Heart left ventricle (tissue), 16 donors: ENCODE results near the gene DAP. TPM values are rescaled to one million over a fixed set of nuclear protein-coding genes. Genes with fewer than 3 reads are reported as not detected.

Experiments used
- ATAC-seq, 4 donors: fragments of 200-7000 bp; cut with Tn5 transposase; one replicate each; pipeline ENCODE4 v1.9.1; 2020 to 2022; ENCODE audit warnings: moderate library complexity in 4 of 4, mild to moderate bottlenecking in 3 of 4, moderate number of reproducible peaks in 1 of 4
- DNase-seq, 5 donors: peaks; one replicate each; pipeline ENCODE4 v3.0.0-alpha.2; 2020
- H3K27ac ChIP-seq, 12 donors: fragments of 200-600 bp; sonication (generic) in 4 of 12; one replicate each; pipeline versions ENCODE4 v1.5.0 to v1.8.0; 2016 to 2022; ENCODE audit warnings: mild to moderate bottlenecking in 2 of 12
- H3K27me3 ChIP-seq, 9 donors: fragments of 200-600 bp; sonication (generic) in 2 of 9; one replicate each; pipeline versions ENCODE4 v1.5.1 to v1.8.0; 2016 to 2022; ENCODE audit warnings: mild to moderate bottlenecking in 3 of 9
- H3K36me3 ChIP-seq, 9 donors: fragments of 200-600 bp; sonication (generic) in 2 of 9; one replicate each; pipeline versions ENCODE4 v1.5.0 to v1.8.0; 2018 to 2022; ENCODE audit warnings: mild to moderate bottlenecking in 2 of 9
- H3K4me1 ChIP-seq, 12 donors: fragments of 200-600 bp; sonication (generic) in 4 of 12; one replicate each; pipeline versions ENCODE4 v1.5.0 to v1.8.0; 2016 to 2022; ENCODE audit warnings: mild to moderate bottlenecking in 3 of 12
- H3K4me3 ChIP-seq, 12 donors: fragments of 200-600 bp; sonication (generic) in 4 of 12; one replicate each; pipeline versions ENCODE4 v1.5.0 to v1.8.0; 2017 to 2022; ENCODE audit warnings: mild to moderate bottlenecking in 9 of 12, moderate library complexity in 4 of 12
- H3K9me3 ChIP-seq, 12 donors: fragments of 200-600 bp; sonication (generic) in 4 of 12; one replicate each; pipeline versions ENCODE4 v1.5.0 to v1.8.0; 2016 to 2022; ENCODE audit warnings: mild to moderate bottlenecking in 1 of 12
- POLR2A ChIP-seq, 2 donors: fragments of 450-650 bp; IDR thresholded peaks; one replicate each; pipeline ENCODE4 v1.6.1; 2017; ENCODE audit warnings: antibody characterized with exemption in 2 of 2, mild to moderate bottlenecking in 2 of 2, moderate library complexity in 2 of 2
- WGBS, 4 donors: extraction: QIAGEN DNeasy Blood & Tissue Kit in 2 of 4; methylation state at CpG; one replicate each; pipeline versions ENCODE4 v1.1.5 to v1.1.7; 2013 to 2018; 5-methylcytosine and 5-hydroxymethylcytosine counted together
- intact Hi-C, 10 donors: fragments of 100-400 bp; cut with DNase I; formaldehyde crosslinking; loops; one replicate each; pipeline versions ENCODE4 v1.11.1 to v1.14.2; 2022
- polyA plus RNA-seq, 2 donors: library from polyadenylated mRNA; stranded (reverse); fragments of 200-250 nt; gene quantifications; one replicate each; pipeline ENCODE4 v1.2.3, GENCODE V29; 2013
- total RNA-seq, 9 donors: library from RNA; depleted of rRNA in 2 of 9; stranded (reverse); fragments of >200 nt in 2 of 9; fragmentation: NEBNext Ultra II Directional in 3 of 9; extraction: Animal tissue kit (Norgen Biotek cat#: 25700) in 3 of 9; gene quantifications; one replicate each; pipeline versions ENCODE4 v1.1.0 to v1.2.4, GENCODE V29; 2016 to 2023
- TF ChIP-seq, protein P1 (sequence below), 12 donors: fragments of 200-600 bp; sonication (generic) in 4 of 12; IDR thresholded peaks; one replicate each; pipeline versions ENCODE4 v1.5.0 to v1.8.0; 2018 to 2022; ENCODE audit warnings: antibody characterized with exemption in 12 of 12, mild to moderate bottlenecking in 5 of 12
- donor health status: ischemic (EF 13 %, LVEDD 7.1; RV severe dilation, severe dysfunction).
- donor health status: healthy with polysubstance abuse.
- donor health status: DM: no; HTN: yes; CAD: no.
- donor health status: DM: no; HTN: no; CAD: no.
- donor health status: ischemic (EF 25% LVEDD 6.9; RV normal size, moderate dysfunction).
- donor health status: ischemic (EF 25% LVEDD 5.7; RV mildly dilated, moderate dysfunction).
- donor health status: healthy.
- donor health status: DM: yes; HTN: yes; CAD: no.
- donor health status: ischemic (EF 35%, LVEDD 5.7; RV mildly dilated, moderate dysfunction).
- donor health status: nonischemic (EF 11% LVEDD 7.7; RV severe dilation, severe dysfunction).
- donor health status: DM: yes; HTN: yes; CAD: no.
- donor health status: PGD.
- donor health status: ischemic (EF 29% LVEDD 5.4; RV normal size, mild dysfunction).
- donor health status: nonischemic (EF 23%, LVEDD 6.1; RV moderate dilation, normal function).

DAP gene
- total and polyA plus RNA-seq, 11 donors, result 13.8 to 61.6 (median 28.5) TPM

DNA sequence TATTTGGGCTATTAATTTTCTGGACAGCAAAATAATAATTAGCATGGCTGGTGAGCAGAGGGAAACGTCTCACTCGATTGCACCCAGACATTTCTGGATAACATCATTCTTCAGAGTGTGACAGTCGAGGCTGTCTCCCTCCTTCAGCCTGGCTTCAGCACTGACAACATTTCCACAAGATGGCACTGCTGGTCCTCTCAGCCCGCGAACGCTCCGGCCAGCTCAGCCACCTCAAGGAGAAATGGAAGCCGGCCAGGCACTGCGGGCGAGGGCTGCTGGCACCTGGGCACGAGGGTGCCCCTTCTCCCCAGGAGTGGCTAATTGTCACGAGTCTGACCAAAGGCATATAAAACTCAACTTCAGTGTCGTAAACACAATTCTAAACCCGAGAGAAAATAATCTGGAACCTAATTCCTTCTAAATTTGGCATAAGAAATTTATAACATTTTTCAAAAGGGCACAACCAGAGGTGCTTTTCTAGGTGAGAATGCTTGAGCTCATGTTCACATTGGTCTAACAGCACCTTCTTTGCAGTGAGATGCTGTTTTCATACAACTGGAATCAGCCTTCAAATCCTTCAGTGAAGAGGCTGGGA, 65.9 kb downstream of the DAP start:
- no peak overlapping the region for H3K27ac ChIP-seq
- no peak overlapping the region for H3K4me3 ChIP-seq

DNA sequence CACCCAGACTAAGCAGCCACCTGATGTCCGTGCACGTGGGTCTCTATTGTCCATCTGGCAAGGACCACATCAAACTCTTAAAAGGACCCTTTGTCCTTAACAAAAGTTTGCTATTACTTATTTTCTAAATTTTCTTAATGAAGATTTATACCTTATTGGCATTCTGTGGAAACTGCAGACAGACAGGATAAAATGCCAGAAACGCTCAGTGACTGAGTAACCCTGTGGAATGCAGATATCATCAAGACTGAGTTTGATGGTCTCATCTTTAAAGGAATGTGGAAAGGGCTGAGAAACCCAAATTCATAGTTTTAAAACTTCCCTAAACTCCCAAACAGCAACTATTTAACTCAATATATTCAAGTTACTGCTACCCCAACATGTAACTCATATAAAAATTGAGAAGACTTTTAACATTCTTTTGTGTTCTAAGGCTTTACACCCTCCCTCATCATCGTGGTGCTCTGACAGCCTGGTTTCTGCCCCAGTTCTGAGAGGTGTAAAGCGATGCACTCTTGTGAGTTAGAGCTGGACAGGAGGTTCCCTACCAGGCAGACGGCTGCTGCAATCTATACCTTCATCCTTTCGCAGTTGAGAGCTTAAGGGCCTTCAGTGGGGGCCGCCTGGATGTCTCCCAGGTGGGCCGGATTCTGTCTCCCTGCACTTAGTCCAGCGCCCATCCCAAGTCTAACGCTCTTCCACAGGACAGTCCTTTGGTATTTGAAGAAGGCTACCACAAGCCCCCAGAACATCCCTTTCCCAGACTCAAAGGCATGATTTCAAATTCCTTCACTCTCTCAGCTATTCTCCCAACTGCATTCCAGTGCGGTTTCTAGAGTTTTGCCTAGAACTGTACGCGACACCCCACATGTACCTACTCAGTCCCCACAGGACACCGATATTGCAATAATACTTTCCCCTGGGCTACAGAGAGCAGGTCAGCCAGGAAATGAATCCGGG, 68.9 kb downstream of the DAP start:
- peaks cover 0 to 17% (median 8%) of the 10 kb centered on the region in 12 donors for H3K4me1 ChIP-seq
- ATAC-seq (no peak), DNase-seq (no peak)
- H3K4me3 ChIP-seq, result no peak overlapping the region
- 90 to 92% (median 91%) methylated on average over 16 of the region's 16 CpGs for WGBS, 4 donors
- peaks cover 0 to 2% (median 0%) of the 10 kb centered on the region in 9 donors for H3K36me3 ChIP-seq
- TF ChIP-seq, protein P1, sequence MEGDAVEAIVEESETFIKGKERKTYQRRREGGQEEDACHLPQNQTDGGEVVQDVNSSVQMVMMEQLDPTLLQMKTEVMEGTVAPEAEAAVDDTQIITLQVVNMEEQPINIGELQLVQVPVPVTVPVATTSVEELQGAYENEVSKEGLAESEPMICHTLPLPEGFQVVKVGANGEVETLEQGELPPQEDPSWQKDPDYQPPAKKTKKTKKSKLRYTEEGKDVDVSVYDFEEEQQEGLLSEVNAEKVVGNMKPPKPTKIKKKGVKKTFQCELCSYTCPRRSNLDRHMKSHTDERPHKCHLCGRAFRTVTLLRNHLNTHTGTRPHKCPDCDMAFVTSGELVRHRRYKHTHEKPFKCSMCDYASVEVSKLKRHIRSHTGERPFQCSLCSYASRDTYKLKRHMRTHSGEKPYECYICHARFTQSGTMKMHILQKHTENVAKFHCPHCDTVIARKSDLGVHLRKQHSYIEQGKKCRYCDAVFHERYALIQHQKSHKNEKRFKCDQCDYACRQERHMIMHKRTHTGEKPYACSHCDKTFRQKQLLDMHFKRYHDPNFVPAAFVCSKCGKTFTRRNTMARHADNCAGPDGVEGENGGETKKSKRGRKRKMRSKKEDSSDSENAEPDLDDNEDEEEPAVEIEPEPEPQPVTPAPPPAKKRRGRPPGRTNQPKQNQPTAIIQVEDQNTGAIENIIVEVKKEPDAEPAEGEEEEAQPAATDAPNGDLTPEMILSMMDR (IDR thresholded peaks at IDR 0.05), result no peak
- no peak for TF ChIP-seq POLR2A (IDR thresholded peaks at IDR 0.05)
- H3K9me3 ChIP-seq, result no peaks in the 10 kb centered on the region
- no peak overlapping the region for H3K27ac ChIP-seq
- H3K27me3 ChIP-seq, result no peaks in the 10 kb centered on the region
- intact Hi-C loops, result loop anchor here in 7 of 10 donors (2.0 to 10.0 kb wide), 7 partner anchors 163 to 1333 kb away; no protein-coding TSS in a partner anchor

More for the DNA sequence above, 65.9 kb downstream of the DAP start:
- ATAC-seq (peak; percentile 81 to 92 (median 89)), DNase-seq (peak; percentile 75 to 84 (median 77))
- 7 to 15% (median 12%) methylated on average over 14 of the region's 14 CpGs for WGBS, 4 donors
- H3K27me3 ChIP-seq, result no peaks in the 10 kb centered on the region
- TF ChIP-seq, protein P1 (IDR thresholded peaks at IDR 0.05), result peak; percentile 62 to 88 (median 76)
- no peak for TF ChIP-seq POLR2A (IDR thresholded peaks at IDR 0.05)
- H3K36me3 ChIP-seq, result peaks cover 0 to 3% (median 0%) of the 10 kb centered on the region in 9 donors
- intact Hi-C loops, result loop anchor here in 8 of 10 donors (2.0 to 10.0 kb wide), 12 partner anchors 107 to 1330 kb away; no protein-coding TSS in a partner anchor
- H3K4me1 ChIP-seq, result peaks cover 0 to 13% (median 9%) of the 10 kb centered on the region in 12 donors
- H3K9me3 ChIP-seq, result no peaks in the 10 kb centered on the region

DNA sequence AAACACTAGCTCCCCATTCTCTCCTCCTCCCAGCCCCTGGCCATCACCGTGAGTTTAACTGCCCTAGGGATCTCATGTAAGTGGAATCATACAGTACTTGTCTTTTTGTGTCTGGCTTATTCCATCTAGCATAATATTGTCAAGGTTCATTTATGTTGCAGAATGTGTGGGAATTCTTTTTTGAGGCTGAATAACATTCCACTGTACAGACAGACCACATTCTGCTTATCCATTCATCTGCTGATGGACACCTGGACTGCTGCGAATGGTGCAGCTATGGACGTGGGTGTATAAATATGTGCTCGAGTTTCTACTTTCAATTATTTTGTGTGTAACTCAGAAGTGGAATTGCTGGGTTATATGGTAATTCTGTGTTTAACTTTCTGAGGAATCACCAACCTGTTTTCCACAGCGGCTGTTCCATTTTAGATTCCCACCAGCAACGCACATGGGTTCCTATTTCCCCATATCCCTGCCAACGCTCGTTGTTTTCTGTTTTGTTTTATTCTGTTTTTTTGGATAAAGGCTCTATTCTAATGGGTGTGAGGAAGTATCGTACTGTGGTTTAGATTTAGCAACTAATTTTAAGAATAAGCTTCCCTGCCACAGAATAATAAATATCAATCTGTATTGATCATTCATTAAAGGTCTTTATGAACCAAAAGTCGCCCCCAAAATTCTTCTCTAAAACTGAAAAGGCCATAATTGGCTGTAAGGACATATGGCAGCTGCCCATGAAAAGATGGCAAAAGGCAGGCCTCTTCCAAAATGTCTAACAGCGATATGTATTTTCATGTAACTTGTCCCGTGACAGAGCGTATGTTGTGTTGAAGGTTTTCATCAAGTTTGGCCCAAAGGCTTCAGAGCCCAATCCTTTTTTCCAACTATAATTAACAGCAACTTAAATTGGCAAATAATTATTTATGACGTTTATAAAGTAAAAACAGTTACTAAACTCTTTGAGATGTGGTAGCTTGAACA, 70.3 kb downstream of the DAP start:
- DNase-seq, result no peak
- Histone ChIP-seq H3K27ac (no peak overlapping the region), H3K4me3 (no peak overlapping the region), H3K9me3 (no peaks in the 10 kb centered on the region), H3K4me1 (peaks cover 0 to 17% (median 8%) of the 10 kb centered on the region in 12 donors), H3K36me3 (peaks cover 0 to under 1% (median 0%) of the 10 kb centered on the region in 9 donors), H3K27me3 (no peaks in the 10 kb centered on the region)
- ATAC-seq, result no peak
- intact Hi-C loops, result loop anchor here in 6 of 10 donors (10.0 kb wide), 6 partner anchors 164 to 1334 kb away; no protein-coding TSS in a partner anchor
- TF ChIP-seq, protein P1 (IDR thresholded peaks at IDR 0.05), result no peak
- TF ChIP-seq POLR2A (IDR thresholded peaks at IDR 0.05), result no peak
- WGBS, 4 donors, result 91 to 94% (median 93%) methylated on average over 14 of the region's 14 CpGs
